Stimulated activated CD8-positive, alpha-beta memory T cell treated with anti-CD3 and anti-CD28 coated beads, Interleukin-4, amount 100 ng/mL, for 48 hours (primary cell): Measurements from ENCODE around the gene WIPI1.
"Not testable (repeated sequence)": the region's sequence is repeated elsewhere in the genome, so short reads cannot be mapped to it uniquely, and the experiment has no call there.

ENCODE experiments used
- DNase-seq: peaks from one replicate; pipeline ENCODE4 v3.0.0-alpha.2; 2020

WIPI1 gene

GRCh38 chr17:68435876-68436842 is 21.1 kb downstream of the WIPI1 start:
- peak; percentile 91 for DNase-seq

DNA sequence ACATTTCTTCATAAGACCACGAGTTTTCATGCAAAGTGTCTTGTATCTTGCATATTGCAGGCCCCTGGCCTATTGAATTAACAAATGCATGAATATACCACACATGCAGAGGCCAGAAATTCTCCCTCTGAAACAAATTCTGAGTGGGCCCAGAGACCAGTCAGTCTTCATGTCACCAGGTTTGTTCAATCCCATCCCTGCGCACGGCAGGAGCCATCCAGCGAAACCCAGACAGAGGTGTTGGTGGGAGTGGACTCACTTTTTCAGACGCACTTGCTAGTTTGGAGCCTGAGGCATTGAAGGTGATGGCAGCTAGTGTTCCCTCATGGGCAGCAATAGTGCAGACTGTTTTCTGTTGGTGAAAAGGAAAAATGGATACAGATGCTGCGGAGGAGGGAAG is 21.9 kb downstream of the WIPI1 start:
- DNase-seq, result no peak

- DNase-seq, result no peak
These were observed 23.3 kb downstream of the WIPI1 start for GRCh38 chr17:68433911-68434508.

DNA sequence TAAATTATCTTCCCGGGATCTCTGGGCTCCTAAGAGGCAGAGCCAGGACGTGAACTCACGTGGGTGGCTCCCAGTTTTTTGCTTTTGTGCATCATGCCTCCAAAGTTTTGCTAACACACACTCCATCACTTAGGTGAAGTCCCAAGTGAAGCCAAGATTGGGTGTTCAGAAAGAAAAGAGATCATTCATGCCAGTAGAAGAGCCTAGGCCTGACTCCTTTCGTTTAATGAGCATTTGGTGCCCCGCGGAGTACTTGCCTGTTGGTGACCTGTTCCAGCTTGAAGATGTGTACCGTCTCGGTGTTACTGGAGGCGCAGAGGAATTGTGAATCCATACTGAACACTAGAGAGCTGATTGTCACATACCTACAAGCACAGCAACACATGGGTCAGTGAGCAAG is 24.1 kb downstream of the WIPI1 start:
- no peak for DNase-seq

GRCh38 chr17:68432086-68432864 is 25.0 kb downstream of the WIPI1 start:
- DNase-seq, result no peak

- peak; percentile 48 for DNase-seq
These were observed 25.6 kb downstream of the WIPI1 start for GRCh38 chr17:68431661-68432071.

- no peak for DNase-seq
These were observed 26.2 kb downstream of the WIPI1 start for GRCh38 chr17:68431045-68431608.

GRCh38 chr17:68429881-68430280 is 27.4 kb downstream of the WIPI1 start:
- DNase-seq, result no peak

GRCh38 chr17:68428498-68429172 is 28.7 kb downstream of the WIPI1 start:
- DNase-seq, result no peak

DNA sequence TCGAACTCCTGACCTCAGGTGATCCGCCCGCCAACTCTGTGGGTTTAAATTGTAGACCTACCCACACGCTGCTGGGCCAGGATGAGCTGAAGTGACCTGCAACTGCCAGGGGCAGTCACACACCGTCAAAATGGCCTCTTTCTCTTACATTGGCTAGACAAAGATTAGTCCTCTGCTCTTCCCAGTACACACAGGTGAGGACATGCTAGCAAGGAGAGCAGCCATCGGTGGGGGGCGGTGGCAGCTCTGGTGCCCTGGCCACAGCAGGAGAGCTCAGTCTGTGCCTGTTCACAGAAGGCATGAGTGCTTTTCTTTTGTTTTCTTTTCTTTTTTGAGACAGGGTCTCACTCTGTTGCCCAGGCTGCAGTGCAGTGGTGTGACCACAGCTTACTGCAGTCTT is 29.7 kb downstream of the WIPI1 start:
- no peak for DNase-seq

DNA sequence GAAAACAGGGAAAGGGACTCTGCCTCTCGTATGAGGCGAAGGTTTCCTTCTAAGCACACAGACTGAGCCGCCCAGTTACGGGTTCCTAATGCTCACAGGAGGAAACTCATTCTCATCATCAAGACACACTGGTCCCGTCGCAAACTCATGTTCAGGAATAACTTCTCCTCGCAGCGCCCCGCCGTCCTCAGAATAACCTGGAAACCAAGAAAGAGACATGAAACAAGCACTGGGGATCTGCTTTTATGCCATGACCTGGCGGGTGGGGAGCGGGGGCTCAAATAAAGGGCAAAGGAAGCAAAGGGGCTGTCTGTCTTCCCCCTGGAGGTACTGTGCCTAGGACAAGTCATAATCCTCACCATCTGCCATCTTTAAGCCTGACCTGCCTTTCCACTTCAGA is 31.3 kb downstream of the WIPI1 start:
- no peak for DNase-seq

GRCh38 chr17:68424861-68425260 is 32.4 kb downstream of the WIPI1 start:
- no peak for DNase-seq

DNA sequence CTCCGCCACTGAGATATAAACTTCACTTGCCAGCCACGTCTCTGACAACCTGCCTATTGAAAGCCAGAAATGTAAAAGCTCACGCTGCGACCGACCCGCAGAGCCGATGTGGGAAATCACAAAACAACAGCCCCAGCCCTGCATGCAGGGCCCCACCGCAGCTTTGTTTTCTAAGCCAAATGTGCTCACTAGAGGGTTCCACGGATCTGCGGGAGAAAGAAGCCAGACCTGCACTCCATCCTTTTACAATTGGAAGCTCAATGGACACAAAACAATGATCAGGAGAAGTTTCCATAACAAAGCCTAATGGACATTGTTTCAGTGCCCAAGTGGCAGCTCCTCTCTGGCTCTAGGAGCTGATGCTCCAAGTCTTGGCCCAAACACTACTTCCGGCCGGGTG is 33.1 kb downstream of the WIPI1 start:
- DNase-seq, result no peak

- DNase-seq, result no peak
These were observed 34.0 kb downstream of the WIPI1 start for GRCh38 chr17:68423251-68423650.

DNA sequence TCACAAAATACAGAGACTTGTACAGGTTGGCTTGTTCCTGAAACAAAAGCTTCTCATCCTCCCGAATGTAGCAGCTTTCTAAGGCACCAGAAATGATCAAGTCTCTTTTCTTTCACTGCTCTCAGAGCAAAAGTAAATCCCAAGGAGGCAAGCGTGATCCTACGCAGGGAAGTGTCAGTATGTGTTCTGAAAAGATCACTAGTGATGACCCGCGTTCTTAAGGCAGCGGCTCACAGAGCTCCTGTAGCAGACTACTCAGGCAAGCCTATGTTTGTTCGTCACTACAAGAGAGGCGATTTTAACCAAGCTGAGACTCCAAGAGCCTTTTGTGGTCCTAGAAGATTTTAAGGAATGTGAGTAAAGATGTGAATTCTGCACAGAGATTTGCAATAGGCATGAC is 34.5 kb downstream of the WIPI1 start:
- DNase-seq, result no peak

- DNase-seq, result no peak
These were observed 35.8 kb downstream of the WIPI1 start for GRCh38 chr17:68421486-68421885.

DNA sequence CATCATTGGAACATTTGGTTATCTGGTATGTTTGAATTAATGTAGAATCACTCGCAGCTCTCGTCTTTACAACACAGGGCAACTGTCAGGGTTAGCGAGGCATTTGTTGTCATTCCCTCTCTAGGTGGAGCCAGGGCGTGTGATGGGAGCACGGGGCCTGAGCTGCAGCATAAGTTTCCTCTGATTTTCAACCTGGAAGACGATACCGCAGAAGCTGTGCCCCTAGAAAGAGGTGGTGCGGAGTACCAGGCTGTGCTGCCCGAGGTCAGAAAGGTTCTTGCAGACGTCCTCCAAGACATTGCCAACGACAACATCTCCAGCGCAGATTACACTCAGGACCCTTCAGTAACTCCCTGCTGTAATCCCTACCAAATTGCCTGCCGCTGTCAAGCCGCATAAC is 37.2 kb downstream of the WIPI1 start:
- no peak for DNase-seq

DNA sequence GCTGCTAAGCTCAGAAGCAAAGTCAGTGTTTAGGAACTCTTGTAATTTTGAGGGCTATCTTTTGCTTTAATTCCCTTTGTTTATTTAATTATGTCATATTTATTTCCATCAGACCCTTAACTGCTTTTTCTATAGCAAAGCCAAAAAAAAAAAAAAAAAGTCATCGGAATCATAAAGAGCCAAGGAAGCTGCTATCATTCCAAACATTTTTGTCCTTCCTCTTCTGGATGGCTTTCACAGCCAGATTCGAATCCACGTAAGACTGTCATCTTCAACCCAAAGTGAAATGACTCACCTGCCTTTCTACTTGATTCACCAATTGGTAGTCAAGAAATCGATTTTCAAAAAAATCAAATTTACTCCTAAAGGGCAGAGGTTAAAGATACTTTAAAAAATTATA is 38.4 kb downstream of the WIPI1 start:
- no peak for DNase-seq

- DNase-seq, result no peak
These were observed 40.0 kb downstream of the WIPI1 start for GRCh38 chr17:68417317-68417716.

GRCh38 chr17:68414901-68415300 is 42.4 kb downstream of the WIPI1 start:
- DNase-seq, result not testable (repeated sequence)

DNA sequence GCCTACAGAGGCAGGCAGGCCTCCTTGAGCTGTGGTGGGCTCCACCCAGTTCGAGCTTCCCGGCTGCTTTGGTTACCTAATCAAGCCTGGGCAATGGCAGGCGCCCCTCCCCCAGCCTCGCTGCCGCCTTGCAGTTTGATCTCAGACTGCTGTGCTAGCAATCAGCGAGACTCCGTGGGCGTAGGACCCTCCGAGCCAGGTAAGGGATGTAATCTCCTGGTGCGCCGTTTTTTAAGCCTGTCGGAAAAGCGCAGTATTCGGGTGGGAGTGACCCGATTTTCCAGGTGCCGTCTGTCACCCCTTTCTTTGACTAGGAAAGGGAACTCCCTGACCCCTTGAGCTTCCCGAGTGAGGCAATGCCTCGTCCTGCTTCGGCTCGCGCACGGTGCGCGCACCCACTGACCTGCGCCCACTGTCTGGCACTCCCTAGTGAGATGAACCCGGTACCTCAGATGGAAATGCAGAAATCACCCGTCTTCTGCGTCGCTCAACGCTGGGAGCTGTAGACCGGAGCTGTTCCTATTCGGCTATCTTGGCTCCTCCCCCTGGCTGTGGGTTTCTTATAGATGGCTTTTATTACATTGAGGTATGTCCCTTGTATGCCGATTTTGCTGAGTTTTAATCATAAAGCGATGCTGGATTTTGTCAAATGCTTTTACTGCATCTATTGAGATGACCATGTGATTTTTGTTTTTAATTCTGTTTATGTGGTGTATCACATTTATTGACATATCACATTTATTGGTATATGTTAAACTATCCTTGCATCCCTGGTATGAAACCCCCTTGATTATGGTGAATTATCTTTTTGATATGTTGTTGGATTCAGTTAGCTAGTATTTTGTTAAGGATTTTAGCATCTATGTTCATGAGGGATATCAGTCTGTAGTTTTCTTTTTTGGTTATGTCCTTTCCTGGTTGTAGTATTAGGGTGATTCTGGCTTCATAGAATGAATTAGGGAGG is 43.4 kb downstream of the WIPI1 start:
- peak; percentile 74 for DNase-seq
